GM12892 (cell line): ENCODE results near the gene FBXO4.

ENCODE experiments used
- POLR2A ChIP-seq: IDR thresholded peaks from 2 replicates; pipeline ENCODE4 v1.6.1; 2011; ENCODE audit warnings: low read depth, low read length, control low read depth
- TAF1 ChIP-seq: IDR thresholded peaks from 2 replicates; pipeline ENCODE4 v1.6.1; 2011; ENCODE audit warnings: low read depth, mild to moderate bottlenecking, control low read depth, low read length, borderline replicate concordance

DNA sequence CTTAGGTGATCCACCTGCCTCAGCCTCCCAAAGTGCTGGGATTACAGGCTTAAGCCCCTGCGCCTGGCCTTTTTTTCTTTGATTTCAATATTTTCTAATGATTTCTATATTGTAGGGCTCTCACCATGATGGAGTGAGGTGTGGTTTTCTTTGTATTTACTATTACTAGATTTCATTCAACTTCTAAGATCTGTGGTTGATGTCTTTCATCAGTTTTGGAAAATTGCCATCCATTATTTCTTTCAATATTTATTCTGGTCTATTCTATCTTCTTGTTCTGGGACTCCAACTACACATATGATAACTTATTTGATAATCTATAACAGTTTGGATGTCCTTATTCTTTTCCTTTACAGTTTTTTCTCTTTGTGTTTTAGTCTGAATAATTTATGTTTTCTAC lies 31.9 kb downstream of the FBXO4 start:
- TF ChIP-seq POLR2A (no peak), TAF1 (no peak)
